HepG2 (cell line): ENCODE results near the gene UBC. TPM values are rescaled to one million over a fixed set of nuclear protein-coding genes. Genes with fewer than 3 reads are reported as not detected.

Source experiments
- CEBPG ChIP-seq: IDR thresholded peaks from 2 replicates; pipeline ENCODE4 v1.6.1; 2016
- CREB1 ChIP-seq, 2 experiments: fragments of 450-650 bp in 1 of 2; IDR thresholded peaks; 2 replicates each; pipeline ENCODE4 v1.6.1; 2016 to 2017; ENCODE audit warnings: control low read depth in 1 of 2, mild to moderate bottlenecking in 1 of 2, missing compliant biosample characterization in 1 of 2, missing genetic modification characterization in 1 of 2
- DR1 ChIP-seq: sonication (generic); formaldehyde crosslinking; IDR thresholded peaks from 2 replicates; pipeline ENCODE4 v1.8.0; 2021; ENCODE audit warnings: mild to moderate bottlenecking, missing genetic modification reagents, inconsistent platforms
- FOXP1 ChIP-seq, 2 experiments: fragments of 450-650 bp in 1 of 2; IDR thresholded peaks; 2 replicates each; pipeline ENCODE4 v1.6.1; 2017 to 2018; ENCODE audit warnings: antibody characterized with exemption in 1 of 2
- KDM5A ChIP-seq: fragments of 200-600 bp; sonication (generic); IDR thresholded peaks from 2 replicates; pipeline ENCODE4 v1.7.0; 2018; ENCODE audit warnings: antibody characterized with exemption, mild to moderate bottlenecking, low read length, borderline replicate concordance
- NCOA1 ChIP-seq: sonication (generic); formaldehyde crosslinking; IDR thresholded peaks from 2 replicates; pipeline ENCODE4 v1.9.0; 2021; ENCODE audit warnings: missing genetic modification reagents
- NR1H2 ChIP-seq: sonication (generic); formaldehyde crosslinking; IDR thresholded peaks from 2 replicates; pipeline ENCODE4 v1.8.1; 2022; ENCODE audit warnings: low read depth, missing genetic modification reagents, borderline replicate concordance
- PAF1 ChIP-seq: IDR thresholded peaks from 2 replicates; pipeline ENCODE4 v1.6.1; 2016; ENCODE audit warnings: missing genetic modification reagents, missing compliant biosample characterization
- RERE ChIP-seq: IDR thresholded peaks from 2 replicates; pipeline ENCODE4 v1.6.1; 2016; ENCODE audit warnings: low read depth, missing genetic modification reagents, missing compliant biosample characterization
- ZBTB34 ChIP-seq: sonication (generic); formaldehyde crosslinking; IDR thresholded peaks from 2 replicates; pipeline ENCODE4 v1.8.0; 2022; ENCODE audit warnings: mild to moderate bottlenecking, missing genetic modification reagents
- ZFP82 ChIP-seq: sonication (generic); formaldehyde crosslinking; IDR thresholded peaks from 2 replicates; pipeline ENCODE4 v1.5.1; 2020; ENCODE audit warnings: mild to moderate bottlenecking, missing genetic modification reagents, borderline replicate concordance
- ZNF234 ChIP-seq: sonication (generic); formaldehyde crosslinking; conservative IDR thresholded peaks from 2 replicates; pipeline ENCODE4 v1.5.1; 2020; ENCODE audit warnings: mild to moderate bottlenecking, missing genetic modification reagents
- ZNF652 ChIP-seq: IDR thresholded peaks from 2 replicates; pipeline ENCODE4 v1.6.1; 2016; ENCODE audit warnings: low read depth, borderline replicate concordance
- ZSCAN31 ChIP-seq: sonication (generic); formaldehyde crosslinking; IDR thresholded peaks from 2 replicates; pipeline ENCODE4 v1.5.0; 2020; ENCODE audit warnings: low read depth, mild to moderate bottlenecking, missing genetic modification reagents
- polyA plus RNA-seq, 8 experiments: library from polyadenylated mRNA; depleted of rRNA in 3 of 8; stranded (reverse) in 7 of 8; unstranded in 1 of 8; fragments of >200 nt; fragmentation: Illumina TruSeq in 4 of 8; extraction: Trizol in 4 of 8; gene quantifications; 2 replicates each; pipeline versions ENCODE4 v1.2.1 to v1.2.3, GENCODE V29; 2011 to 2016; ENCODE audit warnings: low read depth in 4 of 8, missing spikeins in 1 of 8, mixed read lengths in 1 of 8; ENCODE audit not compliant: insufficient read depth in 1 of 8
- total RNA-seq, 5 experiments: library from RNA; depleted of rRNA; stranded (reverse); fragments of >200 nt; fragmentation: Illumina TruSeq; extraction: Trizol; gene quantifications; 2 replicates each; pipeline ENCODE4 v1.2.3, GENCODE V29; 2016; ENCODE audit warnings: low read depth in 1 of 5
- TF ChIP-seq, protein P1 (sequence below): sonication (generic); formaldehyde crosslinking; IDR thresholded peaks from 2 replicates; pipeline ENCODE4 v1.4.0; 2020; ENCODE audit warnings: missing genetic modification reagents
- TF ChIP-seq, protein P2 (sequence below): sonication (generic); formaldehyde crosslinking; IDR thresholded peaks from 2 replicates; pipeline ENCODE4 v1.9.0; 2021; ENCODE audit warnings: missing genetic modification reagents, mild to moderate bottlenecking, borderline replicate concordance

UBC gene
- total and polyA plus RNA-seq, 2 of the 13 experiments (the other 11 are each of a cell fraction or from before 2014, with no cell fraction given), result 805 to 1,432 TPM

GRCh38 chr12:124863416-124864325 lies 50.8 kb downstream of the UBC start, which contains the start of gene SCARB1 (continued):
- TF ChIP-seq CREB1 (IDR thresholded peaks at IDR 0.05), result no peak
- TF ChIP-seq CREB1 (CRISPR knock-in tag; IDR thresholded peaks at IDR 0.05), result no peak
- 0 out of 2 replicates have a peak, but pooled peaks have one; percentile 57 for TF ChIP-seq NR1H2 (CRISPR knock-in tag)
- TF ChIP-seq CEBPG (CRISPR knock-in tag), result no peak
- no peak for TF ChIP-seq NCOA1 (CRISPR knock-in tag)
- TF ChIP-seq DR1, result peak; percentile 95
- TF ChIP-seq ZNF234, result no peak
- TF ChIP-seq RERE (CRISPR knock-in tag), result no peak
- TF ChIP-seq KDM5A, result no peak
- no peak for TF ChIP-seq PAF1 (CRISPR knock-in tag)
- TF ChIP-seq ZSCAN31 (CRISPR knock-in tag), result 0 out of 2 replicates have a peak, but pooled peaks have one; percentile 52
- TF ChIP-seq, protein P1, sequence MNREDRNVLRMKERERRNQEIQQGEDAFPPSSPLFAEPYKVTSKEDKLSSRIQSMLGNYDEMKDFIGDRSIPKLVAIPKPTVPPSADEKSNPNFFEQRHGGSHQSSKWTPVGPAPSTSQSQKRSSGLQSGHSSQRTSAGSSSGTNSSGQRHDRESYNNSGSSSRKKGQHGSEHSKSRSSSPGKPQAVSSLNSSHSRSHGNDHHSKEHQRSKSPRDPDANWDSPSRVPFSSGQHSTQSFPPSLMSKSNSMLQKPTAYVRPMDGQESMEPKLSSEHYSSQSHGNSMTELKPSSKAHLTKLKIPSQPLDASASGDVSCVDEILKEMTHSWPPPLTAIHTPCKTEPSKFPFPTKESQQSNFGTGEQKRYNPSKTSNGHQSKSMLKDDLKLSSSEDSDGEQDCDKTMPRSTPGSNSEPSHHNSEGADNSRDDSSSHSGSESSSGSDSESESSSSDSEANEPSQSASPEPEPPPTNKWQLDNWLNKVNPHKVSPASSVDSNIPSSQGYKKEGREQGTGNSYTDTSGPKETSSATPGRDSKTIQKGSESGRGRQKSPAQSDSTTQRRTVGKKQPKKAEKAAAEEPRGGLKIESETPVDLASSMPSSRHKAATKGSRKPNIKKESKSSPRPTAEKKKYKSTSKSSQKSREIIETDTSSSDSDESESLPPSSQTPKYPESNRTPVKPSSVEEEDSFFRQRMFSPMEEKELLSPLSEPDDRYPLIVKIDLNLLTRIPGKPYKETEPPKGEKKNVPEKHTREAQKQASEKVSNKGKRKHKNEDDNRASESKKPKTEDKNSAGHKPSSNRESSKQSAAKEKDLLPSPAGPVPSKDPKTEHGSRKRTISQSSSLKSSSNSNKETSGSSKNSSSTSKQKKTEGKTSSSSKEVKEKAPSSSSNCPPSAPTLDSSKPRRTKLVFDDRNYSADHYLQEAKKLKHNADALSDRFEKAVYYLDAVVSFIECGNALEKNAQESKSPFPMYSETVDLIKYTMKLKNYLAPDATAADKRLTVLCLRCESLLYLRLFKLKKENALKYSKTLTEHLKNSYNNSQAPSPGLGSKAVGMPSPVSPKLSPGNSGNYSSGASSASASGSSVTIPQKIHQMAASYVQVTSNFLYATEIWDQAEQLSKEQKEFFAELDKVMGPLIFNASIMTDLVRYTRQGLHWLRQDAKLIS (CRISPR knock-in tag), result 0 out of 2 replicates have a peak, but pooled peaks have one; percentile 84
- TF ChIP-seq ZFP82 (CRISPR knock-in tag), result peak; percentile 82; the same call in 1 of the 2 replicates
- TF ChIP-seq ZBTB34, result peak; percentile 55; the same call in 1 of the 2 replicates
- TF ChIP-seq, protein P2, sequence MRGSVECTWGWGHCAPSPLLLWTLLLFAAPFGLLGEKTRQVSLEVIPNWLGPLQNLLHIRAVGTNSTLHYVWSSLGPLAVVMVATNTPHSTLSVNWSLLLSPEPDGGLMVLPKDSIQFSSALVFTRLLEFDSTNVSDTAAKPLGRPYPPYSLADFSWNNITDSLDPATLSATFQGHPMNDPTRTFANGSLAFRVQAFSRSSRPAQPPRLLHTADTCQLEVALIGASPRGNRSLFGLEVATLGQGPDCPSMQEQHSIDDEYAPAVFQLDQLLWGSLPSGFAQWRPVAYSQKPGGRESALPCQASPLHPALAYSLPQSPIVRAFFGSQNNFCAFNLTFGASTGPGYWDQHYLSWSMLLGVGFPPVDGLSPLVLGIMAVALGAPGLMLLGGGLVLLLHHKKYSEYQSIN (CRISPR knock-in tag), result no peak
- no peak for TF ChIP-seq ZNF652 (CRISPR knock-in tag)
- TF ChIP-seq FOXP1 (IDR thresholded peaks at IDR 0.05), result no peak
- TF ChIP-seq FOXP1 (CRISPR knock-in tag; IDR thresholded peaks at IDR 0.05), result no peak
